Glutamatergic neuron (in vitro differentiated cells): Measurements from ENCODE around the gene ALDH3A1. TPM values are rescaled to one million over a fixed set of nuclear protein-coding genes. Genes with fewer than 3 reads are reported as not detected.
"Not testable (repeated sequence)": the region's sequence is repeated elsewhere in the genome, so short reads cannot be mapped to it uniquely, and the experiment has no call there.

Experiments used
- DNase-seq: peaks from one replicate; pipeline ENCODE4 v3.0.0; 2022
- H3K27ac Mint-ChIP-seq: one replicate; pipeline ENCODE4 v1.8.0; 2020; ENCODE audit warnings: mild to moderate bottlenecking, mixed read lengths, inconsistent platforms; ENCODE audit not compliant: unreplicated experiment
- H3K27me3 Mint-ChIP-seq: one replicate; pipeline ENCODE4 v1.8.0; 2020; ENCODE audit warnings: mild to moderate bottlenecking, moderate library complexity, mixed read lengths, inconsistent platforms; ENCODE audit not compliant: unreplicated experiment
- H3K36me3 Mint-ChIP-seq: one replicate; pipeline ENCODE4 v1.8.0; 2020; ENCODE audit warnings: mild to moderate bottlenecking, mixed read lengths, inconsistent platforms; ENCODE audit not compliant: unreplicated experiment
- H3K4me1 Mint-ChIP-seq: one replicate; pipeline ENCODE4 v1.8.0; 2020; ENCODE audit warnings: mild to moderate bottlenecking, low read depth, mixed read lengths, inconsistent platforms; ENCODE audit not compliant: unreplicated experiment
- H3K4me3 Mint-ChIP-seq: one replicate; pipeline ENCODE4 v1.8.0; 2020; ENCODE audit warnings: mild to moderate bottlenecking, mixed read lengths, inconsistent platforms; ENCODE audit not compliant: unreplicated experiment
- H3K9me3 Mint-ChIP-seq: one replicate; pipeline ENCODE4 v1.8.0; 2020; ENCODE audit warnings: mild to moderate bottlenecking, moderate library complexity, mixed read lengths, inconsistent platforms; ENCODE audit not compliant: unreplicated experiment
- total RNA-seq: library from RNA; stranded (reverse); fragmentation: NEBNext Ultra II Directional; extraction: Animal tissue kit (Norgen Biotek cat#: 25700); gene quantifications from one replicate; pipeline ENCODE4 v1.2.1, GENCODE V29; 2021; ENCODE audit not compliant: unreplicated experiment
- TF ChIP-seq, protein P1 (sequence below): fragments of 200-600 bp; sonication (generic); IDR thresholded peaks from one replicate; pipeline ENCODE4 v1.5.0; 2021; ENCODE audit not compliant: partially characterized antibody, unreplicated experiment

The ALDH3A1 gene
- total RNA-seq, 1 donor from 2014 or later: not detected

DNA sequence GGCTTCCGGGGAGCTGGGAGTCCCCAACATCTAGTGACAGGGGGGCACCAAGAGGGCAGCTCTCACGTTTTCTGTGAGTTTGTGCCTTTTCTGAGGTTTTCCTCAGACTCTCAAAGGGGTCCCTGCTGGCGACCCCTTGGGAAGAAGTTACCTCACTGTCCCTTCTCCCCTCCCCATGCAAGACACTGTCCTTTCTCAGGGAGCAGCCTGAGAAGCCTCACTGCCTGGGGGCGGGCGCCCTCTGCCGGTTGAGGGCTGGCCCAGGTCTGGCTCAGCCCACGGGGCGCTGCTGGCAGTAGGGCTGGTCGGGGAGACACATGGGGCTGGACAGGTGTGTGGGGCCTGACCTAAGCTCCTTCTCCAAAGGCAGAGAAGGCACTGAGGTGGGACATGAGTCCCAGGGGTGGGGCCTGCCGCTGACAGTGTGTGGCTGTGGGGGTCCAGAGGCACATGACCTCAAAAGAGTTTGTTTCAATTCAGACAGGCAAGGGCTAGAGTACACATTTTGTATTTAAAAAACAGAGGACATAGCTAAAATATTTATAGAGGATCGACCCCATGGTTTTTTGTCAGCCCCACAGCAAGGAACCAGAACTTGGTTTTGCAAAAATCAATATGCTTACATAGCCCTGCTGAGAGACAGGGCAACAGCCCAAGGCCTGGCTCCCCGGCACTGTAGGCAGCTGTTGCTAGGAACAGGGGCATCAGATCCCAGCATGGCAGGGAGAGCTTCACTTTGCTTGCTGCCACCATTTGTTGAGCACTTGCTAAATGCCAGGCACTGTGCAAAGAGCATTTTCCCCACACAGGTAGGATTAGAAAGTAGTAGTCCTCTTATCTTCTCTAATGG lies 18.5 kb upstream of the ALDH3A1 start:
- no peak overlapping the region for H3K4me3 Mint-ChIP-seq
- no peaks in the 10 kb centered on the region for H3K4me1 Mint-ChIP-seq
- H3K36me3 Mint-ChIP-seq: no peaks in the 10 kb centered on the region
- peaks cover 1% of the 10 kb centered on the region for H3K9me3 Mint-ChIP-seq
- H3K27ac Mint-ChIP-seq: no peak overlapping the region
- H3K27me3 Mint-ChIP-seq: peaks cover 2% of the 10 kb centered on the region
- TF ChIP-seq, protein P1, sequence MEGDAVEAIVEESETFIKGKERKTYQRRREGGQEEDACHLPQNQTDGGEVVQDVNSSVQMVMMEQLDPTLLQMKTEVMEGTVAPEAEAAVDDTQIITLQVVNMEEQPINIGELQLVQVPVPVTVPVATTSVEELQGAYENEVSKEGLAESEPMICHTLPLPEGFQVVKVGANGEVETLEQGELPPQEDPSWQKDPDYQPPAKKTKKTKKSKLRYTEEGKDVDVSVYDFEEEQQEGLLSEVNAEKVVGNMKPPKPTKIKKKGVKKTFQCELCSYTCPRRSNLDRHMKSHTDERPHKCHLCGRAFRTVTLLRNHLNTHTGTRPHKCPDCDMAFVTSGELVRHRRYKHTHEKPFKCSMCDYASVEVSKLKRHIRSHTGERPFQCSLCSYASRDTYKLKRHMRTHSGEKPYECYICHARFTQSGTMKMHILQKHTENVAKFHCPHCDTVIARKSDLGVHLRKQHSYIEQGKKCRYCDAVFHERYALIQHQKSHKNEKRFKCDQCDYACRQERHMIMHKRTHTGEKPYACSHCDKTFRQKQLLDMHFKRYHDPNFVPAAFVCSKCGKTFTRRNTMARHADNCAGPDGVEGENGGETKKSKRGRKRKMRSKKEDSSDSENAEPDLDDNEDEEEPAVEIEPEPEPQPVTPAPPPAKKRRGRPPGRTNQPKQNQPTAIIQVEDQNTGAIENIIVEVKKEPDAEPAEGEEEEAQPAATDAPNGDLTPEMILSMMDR: peak; percentile 91
- DNase-seq: peak; percentile 90

GRCh38 chr17:19766016-19766415 lies 17.9 kb upstream of the ALDH3A1 start:
- Mint-ChIP-seq H3K4me3 (no peak overlapping the region), H3K27me3 (peaks cover 5% of the 10 kb centered on the region), H3K27ac (no peak overlapping the region), H3K4me1 (no peaks in the 10 kb centered on the region), H3K36me3 (no peaks in the 10 kb centered on the region), H3K9me3 (peaks cover 3% of the 10 kb centered on the region)
- no peak for DNase-seq
- TF ChIP-seq, protein P1: no peak

- not testable (repeated sequence) for H3K4me1 Mint-ChIP-seq, H3K36me3 Mint-ChIP-seq
Measured at GRCh38 chr17:19763991-19764390, 15.9 kb upstream of the ALDH3A1 start.

GRCh38 chr17:19763416-19763815 lies 15.3 kb upstream of the ALDH3A1 start:
- Mint-ChIP-seq H3K4me1 (no peaks in the 10 kb centered on the region), H3K27ac (no peak overlapping the region), H3K4me3 (no peak overlapping the region), H3K9me3 (peaks cover 3% of the 10 kb centered on the region), H3K27me3 (peaks cover 12% of the 10 kb centered on the region), H3K36me3 (no peaks in the 10 kb centered on the region)
- DNase-seq: no peak
- TF ChIP-seq, protein P1: no peak

More at GRCh38 chr17:19763991-19764390, 15.9 kb upstream of the ALDH3A1 start:
- not testable (repeated sequence) for H3K4me3 Mint-ChIP-seq, DNase-seq, H3K9me3 Mint-ChIP-seq, H3K27ac Mint-ChIP-seq
- peaks cover 11% of the 10 kb centered on the region for H3K27me3 Mint-ChIP-seq

DNA sequence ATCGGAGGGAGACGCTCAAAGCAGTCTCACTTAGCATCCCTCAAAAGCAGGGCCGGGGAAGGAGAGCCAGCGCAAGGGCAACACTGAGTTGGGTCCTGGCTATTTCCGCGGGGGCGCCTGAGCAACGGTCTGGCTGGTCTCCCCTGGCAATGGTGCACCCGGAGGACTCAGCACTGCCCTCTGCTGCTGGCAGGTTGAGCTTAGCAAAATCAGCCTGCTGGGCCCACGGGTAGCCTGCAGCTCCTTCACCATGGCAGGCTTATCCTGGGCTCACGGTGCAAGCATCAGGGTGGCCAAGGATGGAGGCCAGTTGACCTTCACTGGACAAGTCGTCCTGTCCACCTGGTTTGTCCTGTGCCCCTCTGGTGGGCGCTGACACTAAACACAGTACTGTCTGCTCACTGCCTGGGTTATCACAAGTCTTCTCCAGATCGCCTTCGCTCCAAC lies 14.4 kb upstream of the ALDH3A1 start:
- no peaks in the 10 kb centered on the region for H3K36me3 Mint-ChIP-seq
- no peaks in the 10 kb centered on the region for H3K4me1 Mint-ChIP-seq
- H3K27ac Mint-ChIP-seq: no peak overlapping the region
- H3K4me3 Mint-ChIP-seq: no peak overlapping the region
- peaks cover 5% of the 10 kb centered on the region for H3K9me3 Mint-ChIP-seq
- H3K27me3 Mint-ChIP-seq: peaks cover 12% of the 10 kb centered on the region
- peak; percentile 92 for DNase-seq
- TF ChIP-seq, protein P1: peak; percentile 77
